ENCODE measurements around the gene GP5. TPM values are rescaled to one million over a fixed set of nuclear protein-coding genes. Genes with fewer than 3 reads are reported as not detected.

GP5 gene
- total RNA-seq, 2 donors from 2014 or later = not detected

GRCh38 chr3:194396539-194396858 is 2.6 kb downstream of the GP5 start:
- Histone ChIP-seq H3K4me3 (no peak overlapping the region), H3K4me1 (replicated peaks) (no peaks in the 10 kb centered on the region), H3K27ac (no peak overlapping the region), H3K9me3 (no peaks in the 10 kb centered on the region), H3K36me3 (no peaks in the 10 kb centered on the region), H3K27me3 (replicated peaks; ENCODE audit: insufficient read depth) (peaks cover 8% of the 10 kb centered on the region)
- DNase-seq (ENCODE audit: low spot score) = no peak
- WGBS = 30% methylated on average over 12 of the region's 13 CpGs
- intact Hi-C loops (cut with DNase I) = no loop called here
- no peak for TF ChIP-seq POLR2AphosphoS5 (IDR thresholded peaks at IDR 0.05)
- TF ChIP-seq POLR2A (IDR thresholded peaks at IDR 0.05) = no peak
- no peak for TF ChIP-seq CTCF (IDR thresholded peaks at IDR 0.05)

- no peak overlapping the region for H3K4me3 ChIP-seq
- no peaks in the 10 kb centered on the region for H3K36me3 ChIP-seq
- 49% methylated on average over 26 of the region's 26 CpGs for WGBS
- no peaks in the 10 kb centered on the region for H3K4me1 ChIP-seq (replicated peaks)
- H3K9me3 ChIP-seq = no peaks in the 10 kb centered on the region
- intact Hi-C loops (cut with DNase I) = no loop called here
- DNase-seq (ENCODE audit: low spot score) = no peak
- H3K27ac ChIP-seq = no peak overlapping the region
- H3K27me3 ChIP-seq (replicated peaks; ENCODE audit: insufficient read depth) = peaks cover 8% of the 10 kb centered on the region
- no peak for TF ChIP-seq CTCF (IDR thresholded peaks at IDR 0.05)
- TF ChIP-seq POLR2A (IDR thresholded peaks at IDR 0.05) = no peak
- TF ChIP-seq POLR2AphosphoS5 (IDR thresholded peaks at IDR 0.05) = no peak
These were observed 3.1 kb downstream of the GP5 start for GRCh38 chr3:194395778-194396538.

GRCh38 chr3:194395212-194395611 is 3.9 kb downstream of the GP5 start:
- WGBS = 73% methylated on average over 5 of the region's 5 CpGs

GRCh38 chr3:194392576-194392975 is 6.5 kb downstream of the GP5 start:
- Histone ChIP-seq H3K4me3 (no peak overlapping the region), H3K27me3 (replicated peaks; ENCODE audit: insufficient read depth) (peaks cover 8% of the 10 kb centered on the region), H3K9me3 (no peaks in the 10 kb centered on the region), H3K4me1 (replicated peaks) (no peaks in the 10 kb centered on the region), H3K27ac (no peak overlapping the region), H3K36me3 (no peaks in the 10 kb centered on the region)
- WGBS = 88% methylated on average over 7 of the region's 7 CpGs
- intact Hi-C loops (cut with DNase I) = no loop called here
- TF ChIP-seq CTCF (IDR thresholded peaks at IDR 0.05) (no peak), POLR2A (IDR thresholded peaks at IDR 0.05) (no peak), POLR2AphosphoS5 (IDR thresholded peaks at IDR 0.05) (no peak)
- no peak for DNase-seq (ENCODE audit: low spot score)

More at GRCh38 chr3:194395212-194395611, 3.9 kb downstream of the GP5 start:
- Histone ChIP-seq H3K4me1 (replicated peaks) (no peaks in the 10 kb centered on the region), H3K9me3 (no peaks in the 10 kb centered on the region), H3K27me3 (replicated peaks; ENCODE audit: insufficient read depth) (peaks cover 8% of the 10 kb centered on the region), H3K36me3 (no peaks in the 10 kb centered on the region), H3K27ac (no peak overlapping the region), H3K4me3 (no peak overlapping the region)
- DNase-seq (ENCODE audit: low spot score) = no peak
- no peak for TF ChIP-seq POLR2A (IDR thresholded peaks at IDR 0.05)
- no peak for TF ChIP-seq POLR2AphosphoS5 (IDR thresholded peaks at IDR 0.05)
- TF ChIP-seq CTCF (IDR thresholded peaks at IDR 0.05) = no peak
- intact Hi-C loops (cut with DNase I) = no loop called here

GRCh38 chr3:194390835-194391234 is 8.2 kb downstream of the GP5 start:
- no peaks in the 10 kb centered on the region for H3K27me3 ChIP-seq (replicated peaks; ENCODE audit: insufficient read depth)
- intact Hi-C loops (cut with DNase I) = no loop called here
- H3K4me3 ChIP-seq = no peak overlapping the region
- TF ChIP-seq POLR2AphosphoS5 (IDR thresholded peaks at IDR 0.05) (no peak), POLR2A (IDR thresholded peaks at IDR 0.05) (no peak), CTCF (IDR thresholded peaks at IDR 0.05) (no peak)
- H3K36me3 ChIP-seq = no peaks in the 10 kb centered on the region
- H3K4me1 ChIP-seq (replicated peaks) = no peaks in the 10 kb centered on the region
- no peaks in the 10 kb centered on the region for H3K9me3 ChIP-seq
- no peak overlapping the region for H3K27ac ChIP-seq
- no peak for DNase-seq (ENCODE audit: low spot score)

All from prostate gland (tissue), 2 donors.